Hematopoietic multipotent progenitor cell (in vitro differentiated cells): ENCODE results near the gene CFAP44. TPM values are rescaled to one million over a fixed set of nuclear protein-coding genes. Genes with fewer than 3 reads are reported as not detected.
A peak's percentile ranks its signal among the peaks of the same experiment; 100 is the strongest.
"Not testable (repeated sequence)": the region's sequence is repeated elsewhere in the genome, so short reads cannot be mapped to it uniquely, and the experiment has no call there.

Source experiments
- DNase-seq, 3 donors: peaks; one replicate each; pipeline ENCODE4 v3.0.0-alpha.2; 2011 to 2015; ENCODE audit warnings: low read depth in 2 of 3, low spot score in 2 of 3
- total RNA-seq: library from RNA; depleted of rRNA; stranded (reverse); fragments of >200 nt; gene quantifications from one replicate; pipeline ENCODE4 v1.2.3, GENCODE V29; 2012

The CFAP44 gene, protein sequence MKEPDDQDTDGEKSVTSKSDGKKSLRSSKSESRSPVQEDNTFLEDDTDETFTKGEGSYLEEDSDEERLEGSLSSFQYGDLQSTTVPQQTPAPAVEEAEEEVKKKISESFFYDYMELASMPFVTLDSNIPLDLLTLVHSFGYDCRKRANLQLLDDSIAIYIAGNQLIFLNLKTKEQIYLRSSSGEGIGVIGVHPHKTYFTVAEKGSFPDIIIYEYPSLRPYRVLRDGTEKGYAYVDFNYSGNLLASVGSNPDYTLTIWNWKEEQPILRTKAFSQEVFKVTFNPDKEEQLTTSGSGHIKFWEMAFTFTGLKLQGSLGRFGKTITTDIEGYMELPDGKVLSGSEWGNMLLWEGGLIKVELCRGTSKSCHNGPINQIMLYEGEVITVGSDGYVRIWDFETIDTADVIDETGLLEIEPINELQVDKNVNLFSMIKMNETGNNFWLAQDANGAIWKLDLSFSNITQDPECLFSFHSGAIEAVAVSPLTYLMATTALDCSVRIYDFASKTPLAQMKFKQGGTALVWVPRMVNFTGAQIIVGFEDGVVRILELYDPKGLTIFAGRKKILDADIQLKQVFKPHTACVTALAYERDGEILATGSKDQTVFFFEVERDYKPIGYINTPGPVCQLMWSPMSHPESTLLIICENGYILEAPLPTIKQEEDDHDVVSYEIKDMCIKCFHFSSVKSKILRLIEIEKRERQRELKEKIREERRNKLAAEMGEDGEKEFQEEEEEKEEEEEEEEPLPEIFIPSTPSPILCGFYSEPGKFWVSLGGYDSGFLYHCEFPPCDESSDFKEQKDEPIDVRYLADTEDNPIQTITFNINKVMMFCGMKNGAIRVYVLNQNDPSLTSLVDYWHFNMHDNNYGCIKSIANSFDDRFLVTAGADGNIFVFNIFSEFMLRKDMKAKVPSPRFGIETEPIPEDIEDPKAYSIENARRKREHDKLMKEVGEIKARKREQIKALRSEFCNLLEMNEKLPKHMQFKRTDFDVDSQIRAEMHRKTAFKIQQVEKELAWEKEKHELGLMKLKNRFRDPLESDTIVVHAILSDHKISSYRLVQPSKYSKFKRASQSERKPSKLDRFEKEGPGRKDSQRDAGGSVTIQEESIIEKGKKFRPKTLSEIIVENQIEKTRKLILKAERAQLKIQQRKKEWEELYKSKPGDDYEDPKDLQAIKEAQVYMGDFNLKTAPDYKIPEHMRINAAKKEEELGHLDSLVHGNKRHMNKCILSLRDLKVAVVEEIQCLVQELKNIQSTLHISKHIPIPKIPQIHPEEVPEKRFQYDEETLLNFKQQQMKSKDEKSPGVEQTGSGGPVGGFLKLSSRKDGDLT (N-terminal part only)
- total RNA-seq: 2.4 TPM

GRCh38 chr3:113441051-113441770 is at the start of gene CFAP44:
CFAP44 (minus strand) TSS chr3:113441493; CDS start chr3:113433664, 7,829 bp downstream.
- DNase-seq: peak in 2 of 3 donors; percentile 69 to 75

DNA sequence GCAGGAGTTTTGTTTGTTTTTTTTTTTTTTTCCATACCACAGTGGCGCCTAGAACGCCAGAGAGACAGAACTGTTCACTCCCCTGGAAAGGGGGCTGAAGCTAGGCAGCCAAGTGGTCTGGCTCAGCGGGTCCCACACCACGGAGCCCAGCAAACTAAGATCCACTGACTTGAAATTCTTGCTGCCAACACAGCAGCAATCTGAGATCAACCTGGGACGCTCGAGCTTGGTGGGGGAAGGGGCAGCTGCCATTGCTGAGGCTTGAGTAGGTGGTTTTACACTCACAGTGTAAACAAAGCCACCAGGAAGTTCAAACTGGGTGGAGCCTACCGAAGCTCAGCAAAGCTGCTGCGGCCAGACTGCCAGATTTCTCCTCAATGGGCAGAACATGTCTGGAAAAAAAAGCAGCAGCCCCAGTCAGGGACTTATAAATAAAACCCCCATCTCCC is 43.9 kb upstream of the CFAP44 start:
- DNase-seq: no peak

DNA sequence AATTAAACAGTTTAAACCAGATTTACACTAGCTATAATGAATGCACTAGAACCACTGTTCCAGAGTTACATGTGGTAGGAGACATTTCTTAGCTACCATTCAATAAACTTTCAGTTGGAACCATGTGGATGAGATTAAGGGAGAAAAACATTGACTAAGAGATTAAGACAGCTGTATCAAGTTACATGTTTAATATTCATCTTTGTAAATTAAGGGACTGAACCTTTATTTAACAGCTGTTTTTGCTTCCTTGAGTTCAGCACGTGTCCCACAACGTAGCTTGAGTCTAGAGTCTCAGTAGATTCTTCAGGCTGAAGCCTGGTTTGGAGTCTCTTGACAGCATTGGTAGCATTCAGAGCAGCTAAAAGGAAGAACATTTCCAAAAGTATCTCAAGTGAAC is 27.2 kb upstream of the CFAP44 start:
- DNase-seq: no peak

- DNase-seq: no peak
Measured at GRCh38 chr3:113461488-113461887, 20.2 kb upstream of the CFAP44 start.

DNA sequence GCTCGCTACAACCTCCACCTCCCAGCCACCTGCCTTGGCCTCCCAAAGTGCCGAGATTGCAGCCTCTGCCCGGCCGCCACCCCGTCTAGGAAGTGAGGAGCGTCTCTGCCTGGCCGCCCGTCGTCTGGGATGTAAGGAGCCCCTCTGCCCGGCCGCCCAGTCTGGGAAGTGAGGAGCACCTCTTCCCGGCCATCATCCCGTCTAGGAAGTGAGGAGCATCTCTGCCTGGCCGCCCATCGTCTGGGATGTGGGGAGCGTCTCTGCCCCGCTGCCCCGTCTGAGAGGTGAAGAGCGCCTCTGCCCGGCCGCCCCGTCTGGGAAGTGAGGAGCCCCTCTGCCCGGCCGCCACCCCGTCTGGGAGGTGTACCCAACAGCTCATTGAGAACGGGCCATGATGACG is 17.3 kb upstream of the CFAP44 start:
- DNase-seq: not testable (repeated sequence)

DNA sequence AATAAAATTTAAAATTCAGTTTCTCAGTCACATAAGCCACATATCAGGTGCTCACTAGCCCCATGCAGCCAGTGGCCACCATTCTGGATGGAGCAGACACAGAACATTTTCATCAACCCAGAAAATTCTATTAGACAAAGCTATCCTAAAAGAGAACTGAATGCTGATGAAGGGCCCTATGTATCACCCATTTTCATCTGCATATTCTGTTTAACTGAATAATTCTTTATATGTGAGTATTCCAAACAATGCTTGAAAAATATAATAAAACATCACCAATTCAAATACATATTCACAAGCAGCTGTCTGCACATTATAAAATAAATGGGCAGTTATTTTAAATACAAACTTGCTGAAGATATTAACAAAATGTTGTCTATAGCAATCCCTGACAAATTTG is 14.2 kb upstream of the CFAP44 start:
- DNase-seq: no peak

- peak in 1 of 3 donors; percentile 17 for DNase-seq
Measured at GRCh38 chr3:113454630-113455029, 13.3 kb upstream of the CFAP44 start.

- DNase-seq: no peak
Measured at GRCh38 chr3:113454057-113454456, 12.8 kb upstream of the CFAP44 start.

DNA sequence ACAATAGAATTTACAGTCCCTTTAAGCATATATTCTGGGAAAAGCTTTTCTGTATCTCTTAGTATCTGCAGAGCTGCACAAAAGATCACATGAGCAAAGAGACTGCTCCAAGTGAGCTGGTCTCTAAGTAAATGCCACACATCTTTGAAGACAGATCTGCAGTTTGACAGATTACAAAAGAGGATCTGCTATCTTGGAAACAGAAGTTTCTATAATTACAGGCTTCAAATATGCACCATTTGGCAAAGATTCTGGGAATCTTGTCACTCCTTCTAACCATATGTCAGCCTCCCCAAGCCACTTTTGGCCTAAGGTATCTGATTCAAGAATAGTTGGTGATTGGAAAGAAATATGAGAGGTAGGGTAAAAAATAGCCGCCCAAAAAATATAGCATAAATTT is 9.6 kb upstream of the CFAP44 start:
- DNase-seq: no peak

DNA sequence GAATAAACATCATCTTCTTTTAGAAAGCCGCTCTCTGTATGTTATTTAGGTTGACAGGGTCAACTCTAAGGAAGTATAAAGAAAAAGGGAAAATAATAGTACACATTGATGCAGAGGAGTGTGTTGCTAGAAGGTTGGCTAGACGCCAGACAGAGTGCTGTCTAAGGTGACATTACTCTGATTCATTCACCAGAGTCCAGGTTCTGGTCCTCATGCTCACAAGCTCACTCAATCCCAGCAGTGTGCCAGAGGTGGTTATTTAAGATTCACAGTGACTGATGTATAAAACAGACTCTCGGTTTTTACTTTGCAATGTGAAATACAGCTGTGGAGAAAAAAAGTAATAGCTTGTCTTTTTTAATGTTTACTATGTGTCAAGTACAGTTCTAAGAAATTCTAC is 1.7 kb downstream of the CFAP44 start:
- DNase-seq: no peak

DNA sequence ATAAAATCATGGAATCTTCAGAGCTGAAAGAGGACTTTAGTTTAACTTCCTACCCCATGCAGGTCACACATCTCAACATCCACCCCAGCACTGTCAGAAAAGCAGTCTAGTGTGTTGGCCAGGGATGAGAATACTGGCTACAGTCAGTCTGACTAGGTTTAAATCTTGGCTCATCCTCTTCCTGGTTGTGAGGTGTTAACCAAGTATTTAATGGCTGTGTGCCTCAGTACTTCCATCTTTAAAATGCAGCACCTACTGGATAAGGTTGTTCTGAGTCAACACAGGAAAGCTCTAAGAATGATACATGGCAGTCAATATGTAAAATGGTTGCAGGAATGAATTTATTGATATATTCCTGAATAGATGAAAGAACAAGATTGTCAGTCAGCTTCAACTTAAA is 3.1 kb downstream of the CFAP44 start:
- DNase-seq: no peak

- no peak for DNase-seq
Measured at GRCh38 chr3:113437411-113437810, 3.9 kb downstream of the CFAP44 start.

GRCh38 chr3:113436809-113437208 is 4.5 kb downstream of the CFAP44 start:
- no peak for DNase-seq

DNA sequence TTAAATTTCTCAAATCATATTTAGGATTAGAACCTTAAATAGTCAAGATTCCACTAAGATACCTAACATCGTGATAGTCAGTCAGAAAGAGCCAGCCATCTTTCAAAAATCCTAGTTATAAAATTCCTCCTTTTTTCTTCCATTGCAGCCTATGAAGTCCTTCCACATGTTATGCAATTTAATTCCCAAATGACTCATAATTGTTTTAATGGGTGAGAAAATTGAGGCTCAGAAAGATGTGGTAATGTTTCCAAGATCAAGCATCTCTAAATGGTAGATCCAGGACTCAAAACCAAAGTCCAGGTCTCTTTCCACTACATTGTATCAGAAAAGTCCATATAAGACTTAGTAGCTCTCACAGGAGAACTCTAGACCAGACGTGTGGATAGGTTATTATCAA is 9.5 kb downstream of the CFAP44 start:
- no peak for DNase-seq

DNA sequence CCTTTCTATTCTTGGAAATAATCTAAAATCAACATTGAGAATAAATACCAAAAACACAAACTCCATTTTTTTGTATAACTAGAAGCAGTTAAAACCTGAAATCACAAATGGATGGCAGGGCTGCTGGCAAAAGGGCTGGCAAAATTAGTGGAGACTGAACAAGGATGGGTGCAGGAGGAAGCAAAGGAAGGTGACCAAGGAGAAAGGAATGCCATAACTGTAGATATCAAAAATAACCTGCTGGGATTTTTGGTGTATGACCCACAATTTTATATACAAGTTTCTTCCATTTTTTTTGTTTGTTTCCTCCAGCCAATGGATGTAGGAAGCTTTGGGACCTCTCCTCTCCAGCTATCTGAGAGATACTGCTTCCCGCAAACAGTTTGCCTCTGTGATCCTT is 12.7 kb downstream of the CFAP44 start:
- DNase-seq: no peak

DNA sequence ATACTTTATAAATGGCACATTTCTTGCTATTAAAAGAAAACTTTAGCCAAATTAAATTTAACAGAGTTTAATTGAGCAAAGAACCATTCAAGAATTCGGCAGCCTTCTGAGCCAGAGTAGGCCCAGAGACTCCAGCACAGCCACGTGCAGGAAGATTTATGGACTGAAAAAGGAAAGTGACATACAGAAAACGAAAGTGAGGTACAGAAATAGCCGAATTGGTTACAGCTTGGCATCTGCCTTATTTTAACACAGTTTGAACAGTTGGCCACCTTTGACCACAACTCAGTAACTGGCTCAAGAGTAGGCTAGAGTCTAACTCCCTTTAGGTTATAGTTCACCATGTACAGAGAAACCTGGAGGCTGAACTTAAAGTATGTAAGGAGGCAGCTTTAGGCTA is 17.6 kb downstream of the CFAP44 start:
- DNase-seq: peak in 2 of 3 donors; percentile 38 to 78

DNA sequence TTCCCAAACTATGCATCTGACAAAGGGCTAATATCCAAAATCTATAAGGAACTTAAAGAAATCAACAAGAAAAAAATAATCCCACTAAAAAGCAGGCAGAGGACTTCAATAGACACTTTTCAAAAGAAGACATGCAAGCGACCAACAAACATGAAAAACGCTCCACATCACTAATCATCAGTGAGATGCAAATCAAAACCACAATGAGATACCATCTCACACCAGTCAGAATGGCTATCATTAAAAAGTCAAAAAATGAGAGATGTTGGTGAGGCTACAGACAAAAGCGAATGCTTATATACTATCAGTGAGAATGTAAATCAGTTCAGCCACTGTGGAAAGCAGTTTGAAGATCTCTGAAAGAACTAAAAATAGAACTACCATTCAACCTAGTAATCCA is 20.2 kb downstream of the CFAP44 start:
- DNase-seq: no peak

- no peak for DNase-seq
Measured at GRCh38 chr3:113409676-113410075, 31.6 kb downstream of the CFAP44 start.

- no peak for DNase-seq
Measured at GRCh38 chr3:113405180-113405579, 36.1 kb downstream of the CFAP44 start.

DNA sequence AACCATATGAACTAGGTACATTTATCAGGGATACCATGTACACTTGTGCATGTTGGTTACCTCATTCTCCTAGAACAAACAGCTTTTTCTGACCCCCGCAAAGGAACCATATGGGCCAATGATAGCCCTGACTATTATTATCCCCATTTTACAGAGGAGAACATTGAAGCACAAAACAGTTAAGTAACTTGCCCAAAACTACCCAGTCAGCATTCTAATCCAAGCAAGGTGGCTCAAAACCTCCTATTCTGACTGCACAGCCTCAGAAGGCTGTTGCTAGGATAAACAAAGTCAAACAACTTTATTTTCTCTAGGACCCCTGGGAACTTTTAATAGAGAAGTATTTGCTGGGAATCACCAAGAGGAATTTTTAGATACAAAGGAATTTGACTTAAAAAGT is 36.7 kb downstream of the CFAP44 start:
- DNase-seq: no peak
